ENCODE data around the gene FBXO36. TPM values are rescaled to one million over a fixed set of nuclear protein-coding genes. Genes with fewer than 3 reads are reported as not detected.

The FBXO36 gene
- total RNA-seq, 1 experiment from 2014 or later: 3.0 TPM

- Mint-ChIP-seq H3K27me3 (ENCODE audit: low read depth) (no peaks in the 10 kb centered on the region), H3K4me1 (no peaks in the 10 kb centered on the region), H3K9me3 (peaks cover 0 to 11% of the 10 kb centered on the region in 2 experiments; a peak in 2 of 5 replicates), H3K27ac (peak overlapping the region in 1 of 3 experiments; percentile 62; a peak in 1 of 7 replicates), H3K36me3 (ENCODE audit: insufficient read depth in 1 of 3, low read depth in 3 of 3) (peaks cover 0 to 10% (median 7%) of the 10 kb centered on the region in 3 experiments; a peak in 5 of 7 replicates), H3K4me3 (no peak overlapping the region)
- H3K14ac ChIP-seq (ENCODE audit: insufficient read depth, low read length): no peak overlapping the region
- no peaks in the 10 kb centered on the region for H3K79me2 ChIP-seq (ENCODE audit: insufficient read depth, low read length)
- H2BK120ac ChIP-seq (ENCODE audit: low read depth, low read length, poor library complexity, severe bottlenecking): no peak overlapping the region
- no peak for DNase-seq
- no CpG with 5 or more reads among the region's 10 CpGs for WGBS (ENCODE audit: extremely low coverage, insufficient read length, low lambda C conversion rate)
- no peak overlapping the region for H2AFZ ChIP-seq (ENCODE audit: low read length)
- no peak overlapping the region for H2AK5ac ChIP-seq (ENCODE audit: insufficient read length, low read length)
- H3K4me1 ChIP-seq (ENCODE audit: insufficient read depth, low read length): no peaks in the 10 kb centered on the region
- no peak overlapping the region for H3K18ac ChIP-seq (ENCODE audit: insufficient read length, low read depth, low read length)
- no peaks in the 10 kb centered on the region for H3K9me3 ChIP-seq (ENCODE audit: control insufficient read depth, low read depth, low read length)
- no peaks in the 10 kb centered on the region for H3K23me2 ChIP-seq (ENCODE audit: insufficient read length, low read depth, low read length, poor library complexity, severe bottlenecking)
- H4K20me1 ChIP-seq (ENCODE audit: control insufficient read depth, insufficient read depth, insufficient read length): no peaks in the 10 kb centered on the region
- no peaks in the 10 kb centered on the region for H3K27me3 ChIP-seq (ENCODE audit: insufficient read depth, low read length)
- H3K4me2 ChIP-seq (ENCODE audit: insufficient read depth, insufficient read length, low read length): no peak overlapping the region
- no peaks in the 10 kb centered on the region for H3K79me1 ChIP-seq (ENCODE audit: insufficient read depth, low read depth, low read length, poor library complexity, severe bottlenecking)
- no peak overlapping the region for H2BK20ac ChIP-seq (ENCODE audit: low read depth, low read length, poor library complexity, severe bottlenecking)
- H3K4ac ChIP-seq (ENCODE audit: low read depth, low read length): no peak overlapping the region
- no peak overlapping the region for H4K8ac ChIP-seq (replicated peaks; ENCODE audit: insufficient read length, low read depth, low read length)
- no peak overlapping the region for H2BK5ac ChIP-seq (ENCODE audit: insufficient read length, low read length)
- no peak overlapping the region for H3K9ac ChIP-seq (ENCODE audit: extremely low read depth, insufficient read length, low read length)
- H2BK15ac ChIP-seq (ENCODE audit: low read depth, low read length): no peak overlapping the region
- no peak overlapping the region for H2BK12ac ChIP-seq (ENCODE audit: insufficient read length, low read depth, low read length)
- H3K27ac ChIP-seq (ENCODE audit: insufficient read length, low read depth, low read length): peak overlapping the region; percentile 39
- peak overlapping the region; percentile 41 for H4K5ac ChIP-seq (ENCODE audit: insufficient read length, low read depth, low read length)
- H4K91ac ChIP-seq (ENCODE audit: insufficient read length, low read depth, low read length): no peak overlapping the region
- no peak overlapping the region for H3K56ac ChIP-seq (ENCODE audit: insufficient read length, low read depth, low read length)
- TF ChIP-seq CTCF (conservative IDR thresholded peaks at IDR 0.05): no peak
- no peak overlapping the region for H3T11ph ChIP-seq (ENCODE audit: low read length)
- no peak overlapping the region for H3K23ac ChIP-seq (ENCODE audit: insufficient read length, low read depth, low read length)
These were observed 90.1 kb downstream of the FBXO36 start for GRCh38 chr2:230012267-230012884.

Data from H9 (cell line).